Measurements from ENCODE around the gene PIWIL4. TPM values are rescaled to one million over a fixed set of nuclear protein-coding genes. Genes with fewer than 3 reads are reported as not detected.

Gene PIWIL4
- total and polyA plus RNA-seq, 9 of the 15 experiments (the other 6 are each of a cell fraction or from before 2014, with no cell fraction given) = 6.3 to 17.0 (median 10.8) TPM

- FAIRE-seq = no peak
- 30% methylated on average over 5 of the region's 5 CpGs for WGBS (ENCODE audit: insufficient coverage, low coverage, missing lambda C conversion rate)
- no TSS peak for BruUV-seq (replicated peaks)
- no peak for TF ChIP-seq NCOA6 (IDR thresholded peaks at IDR 0.05)
- no peak for TF ChIP-seq NFXL1 (CRISPR knock-in tag; IDR thresholded peaks at IDR 0.05)
- TF ChIP-seq RBM14 (IDR thresholded peaks at IDR 0.05; ENCODE audit: borderline replicate concordance, insufficient read depth, low read depth, low read length) = no peak
- no peak for TF ChIP-seq GABPA (tag; conservative IDR thresholded peaks at IDR 0.05; ENCODE audit: low read depth)
- no peak for TF ChIP-seq ZNF324 (CRISPR knock-in tag; IDR thresholded peaks at IDR 0.05)
- no peak for TF ChIP-seq ZNF740 (CRISPR knock-in tag; IDR thresholded peaks at IDR 0.05)
- TF ChIP-seq ZNF740 (tag; IDR thresholded peaks at IDR 0.05) = no peak
- TF ChIP-seq ZNF695 (CRISPR knock-in tag; IDR thresholded peaks at IDR 0.05) = no peak
- no peak for TF ChIP-seq DLX4 (CRISPR knock-in tag; IDR thresholded peaks at IDR 0.05)
- TF ChIP-seq AFF4 (CRISPR knock-in tag; IDR thresholded peaks at IDR 0.05) = no peak
- TF ChIP-seq ZNF518B (CRISPR knock-in tag; IDR thresholded peaks at IDR 0.05) = no peak
- no peak for TF ChIP-seq FOXK1 (CRISPR knock-in tag; IDR thresholded peaks at IDR 0.05; ENCODE audit: borderline replicate concordance)
- no peak for TF ChIP-seq PKNOX1 (IDR thresholded peaks at IDR 0.05)
These were observed 86.4 kb downstream of the PIWIL4 start for GRCh38 chr11:94653561-94653960.

More at GRCh38 chr11:94653561-94653960, 86.4 kb downstream of the PIWIL4 start:
- H2AFZ ChIP-seq (ENCODE audit: low read depth, low read length) = no peak overlapping the region
- no peaks in the 10 kb centered on the region for H3K9me1 ChIP-seq (ENCODE audit: control insufficient read depth, insufficient read depth, low read length)
- H3K27me3 ChIP-seq (ENCODE audit: control insufficient read depth in 2 of 2, insufficient read depth in 2 of 2, low read length in 2 of 2) = no peaks in the 10 kb centered on the region
- CTCF ChIA-PET (ENCODE audit: low intra/inter-chr PET ratio) = no interaction called here
- H3K27ac ChIP-seq (ENCODE audit: extremely low read depth, low read depth, low read length) = no peak overlapping the region
- no peaks in the 10 kb centered on the region for H3K36me3 ChIP-seq (ENCODE audit: control insufficient read depth, insufficient read depth, low read length)
- in situ Hi-C loops (cut with MboI) = no loop called here
- no peak overlapping the region for H3K4me2 ChIP-seq (ENCODE audit: insufficient read depth, low read length)
- no peaks in the 10 kb centered on the region for H4K20me1 ChIP-seq (replicated peaks; ENCODE audit: control insufficient read depth, insufficient read depth, low read length)
- DNase-seq (ENCODE audit: extremely low read depth in 1 of 4, low spot score in 3 of 4) (no peak), ATAC-seq (no peak)
- no peaks in the 10 kb centered on the region for H3K4me1 ChIP-seq (replicated peaks in 1 of 2; ENCODE audit: control insufficient read depth in 2 of 2, insufficient read depth in 2 of 2, low read length in 2 of 2)
- intact Hi-C loops (cut with micrococcal nuclease) = no loop called here
- POLR2A ChIA-PET = no interaction called here
- no peak overlapping the region for H3K4me3 ChIP-seq
- H3K9ac ChIP-seq (ENCODE audit: insufficient read depth in 1 of 2, low read depth in 2 of 2, low read length in 2 of 2) = no peak overlapping the region
- no peaks in the 10 kb centered on the region for H3K79me2 ChIP-seq (ENCODE audit: control insufficient read depth, insufficient read depth, low read length)
- no peaks in the 10 kb centered on the region for H3K9me3 ChIP-seq (replicated peaks; ENCODE audit: control insufficient read depth, insufficient read depth, low read depth, low read length)
